Esophagus squamous epithelium (tissue), 4 donors: ENCODE results near the gene PDE4C.

ENCODE experiments used
- POLR2A ChIP-seq, 4 donors: fragments of 450-650 bp; IDR thresholded peaks; one replicate each; pipeline ENCODE4 v1.6.1; 2017; ENCODE audit warnings: antibody characterized with exemption in 4 of 4, mild to moderate bottlenecking in 4 of 4, moderate library complexity in 3 of 4
- TF ChIP-seq, protein P1 (sequence below), 6 experiments: fragments of 450-650 bp in 4 of 6; fragments of 200-600 bp in 2 of 6; sonication (generic) in 2 of 6; IDR thresholded peaks; one replicate each; pipeline ENCODE4 v1.5.1; 2016 to 2019; ENCODE audit warnings: antibody characterized with exemption in 6 of 6, mild to moderate bottlenecking in 4 of 6, moderate library complexity in 4 of 6

DNA sequence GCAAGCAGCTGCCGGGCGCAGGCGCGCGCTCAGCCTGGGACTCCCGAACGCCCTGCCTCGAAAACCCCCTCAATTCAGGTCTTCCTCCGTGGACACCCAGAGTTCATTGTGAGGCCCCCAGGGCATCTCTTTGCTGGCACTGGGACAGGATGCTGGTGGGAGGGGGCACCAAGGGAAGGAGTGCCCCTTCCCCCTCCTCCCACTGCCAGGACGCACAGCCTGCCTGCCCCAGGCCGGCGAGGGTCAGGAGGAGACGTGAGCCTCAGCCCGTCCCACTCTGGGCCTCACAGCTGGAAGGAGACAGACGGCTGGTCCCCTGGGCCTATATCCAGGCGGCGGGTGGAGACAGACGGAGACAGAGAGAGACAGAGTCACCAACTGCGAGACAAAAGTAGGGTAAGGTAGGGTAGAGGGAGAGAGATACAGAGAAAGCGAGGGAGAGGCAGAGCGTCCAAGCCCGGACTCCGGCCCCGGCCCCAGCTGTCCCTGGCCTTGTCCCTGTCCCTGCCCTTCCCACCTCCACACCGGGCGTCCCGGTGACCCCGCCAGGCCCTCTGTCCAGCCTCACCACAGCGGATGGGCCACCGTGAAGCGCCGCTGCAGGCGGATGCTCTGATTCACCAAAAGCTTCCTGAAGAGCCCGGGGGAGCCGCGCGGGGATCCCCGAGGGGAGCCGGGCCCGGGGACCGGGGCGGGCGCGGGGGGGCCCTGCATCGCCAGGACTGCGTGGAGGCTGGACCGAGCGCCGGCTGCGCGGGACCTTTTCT lies at the start of gene PDE4C:
- TF ChIP-seq, protein P1, sequence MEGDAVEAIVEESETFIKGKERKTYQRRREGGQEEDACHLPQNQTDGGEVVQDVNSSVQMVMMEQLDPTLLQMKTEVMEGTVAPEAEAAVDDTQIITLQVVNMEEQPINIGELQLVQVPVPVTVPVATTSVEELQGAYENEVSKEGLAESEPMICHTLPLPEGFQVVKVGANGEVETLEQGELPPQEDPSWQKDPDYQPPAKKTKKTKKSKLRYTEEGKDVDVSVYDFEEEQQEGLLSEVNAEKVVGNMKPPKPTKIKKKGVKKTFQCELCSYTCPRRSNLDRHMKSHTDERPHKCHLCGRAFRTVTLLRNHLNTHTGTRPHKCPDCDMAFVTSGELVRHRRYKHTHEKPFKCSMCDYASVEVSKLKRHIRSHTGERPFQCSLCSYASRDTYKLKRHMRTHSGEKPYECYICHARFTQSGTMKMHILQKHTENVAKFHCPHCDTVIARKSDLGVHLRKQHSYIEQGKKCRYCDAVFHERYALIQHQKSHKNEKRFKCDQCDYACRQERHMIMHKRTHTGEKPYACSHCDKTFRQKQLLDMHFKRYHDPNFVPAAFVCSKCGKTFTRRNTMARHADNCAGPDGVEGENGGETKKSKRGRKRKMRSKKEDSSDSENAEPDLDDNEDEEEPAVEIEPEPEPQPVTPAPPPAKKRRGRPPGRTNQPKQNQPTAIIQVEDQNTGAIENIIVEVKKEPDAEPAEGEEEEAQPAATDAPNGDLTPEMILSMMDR (IDR thresholded peaks at IDR 0.05): no peak
- TF ChIP-seq POLR2A (IDR thresholded peaks at IDR 0.05): no peak
